ENCODE data around the gene PIWIL1.

DNA sequence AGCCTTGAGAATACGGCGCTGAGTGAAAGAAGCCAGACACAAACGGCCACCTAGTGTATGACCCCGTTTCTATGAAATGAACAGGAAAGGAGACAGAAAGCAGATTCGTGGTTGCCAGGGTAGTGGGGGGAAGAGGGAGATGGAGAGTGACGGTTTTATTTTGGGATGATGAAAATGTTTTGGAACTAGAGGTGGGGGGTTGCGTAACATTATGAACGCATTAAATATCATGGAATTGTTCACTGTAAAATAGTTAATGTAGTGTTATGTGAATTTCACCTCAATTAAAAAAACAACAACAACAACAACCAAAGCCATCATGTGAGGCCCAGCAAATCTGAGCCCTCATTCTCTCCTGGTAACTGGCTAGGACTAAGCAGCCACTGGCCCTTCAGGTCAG is 3.3 kb upstream of the PIWIL1 start:
- TF ChIP-seq, protein P1, sequence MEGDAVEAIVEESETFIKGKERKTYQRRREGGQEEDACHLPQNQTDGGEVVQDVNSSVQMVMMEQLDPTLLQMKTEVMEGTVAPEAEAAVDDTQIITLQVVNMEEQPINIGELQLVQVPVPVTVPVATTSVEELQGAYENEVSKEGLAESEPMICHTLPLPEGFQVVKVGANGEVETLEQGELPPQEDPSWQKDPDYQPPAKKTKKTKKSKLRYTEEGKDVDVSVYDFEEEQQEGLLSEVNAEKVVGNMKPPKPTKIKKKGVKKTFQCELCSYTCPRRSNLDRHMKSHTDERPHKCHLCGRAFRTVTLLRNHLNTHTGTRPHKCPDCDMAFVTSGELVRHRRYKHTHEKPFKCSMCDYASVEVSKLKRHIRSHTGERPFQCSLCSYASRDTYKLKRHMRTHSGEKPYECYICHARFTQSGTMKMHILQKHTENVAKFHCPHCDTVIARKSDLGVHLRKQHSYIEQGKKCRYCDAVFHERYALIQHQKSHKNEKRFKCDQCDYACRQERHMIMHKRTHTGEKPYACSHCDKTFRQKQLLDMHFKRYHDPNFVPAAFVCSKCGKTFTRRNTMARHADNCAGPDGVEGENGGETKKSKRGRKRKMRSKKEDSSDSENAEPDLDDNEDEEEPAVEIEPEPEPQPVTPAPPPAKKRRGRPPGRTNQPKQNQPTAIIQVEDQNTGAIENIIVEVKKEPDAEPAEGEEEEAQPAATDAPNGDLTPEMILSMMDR (conservative IDR thresholded peaks at IDR 0.05; ENCODE audit: low read depth, low read length) = no peak
- TF ChIP-seq EZH2 (IDR thresholded peaks at IDR 0.05; ENCODE audit: borderline replicate concordance, low read depth, low read length, poor library complexity, severe bottlenecking) = no peak
